HCT116 (cell line): ENCODE data around the gene THRB.

Experiments
- CTCF ChIP-seq, 3 experiments: fragments of 200-600 bp in 1 of 3; sonication (generic) in 1 of 3; IDR thresholded peaks in 2 of 3; conservative IDR thresholded peaks in 1 of 3; 2 replicates each; pipeline ENCODE4 v1.5.1; 2012 to 2017; ENCODE audit warnings: low read depth in 2 of 3, low read length in 2 of 3, antibody characterized with exemption in 1 of 3, borderline replicate concordance in 1 of 3, control low read depth in 1 of 3, mild to moderate bottlenecking in 1 of 3, mixed read lengths in 1 of 3, mixed run types in 1 of 3, moderate library complexity in 1 of 3; ENCODE audit not compliant: insufficient read depth in 1 of 3
- POLR2A ChIP-seq: IDR thresholded peaks from 2 replicates; pipeline ENCODE4 v1.7.0; 2011; ENCODE audit warnings: borderline replicate concordance; ENCODE audit not compliant: insufficient read depth, insufficient read length; ENCODE audit errors: extremely low read depth
- POLR2AphosphoS5 ChIP-seq: IDR thresholded peaks from 2 replicates; pipeline ENCODE4 v1.6.1; 2011; ENCODE audit warnings: mild to moderate bottlenecking, low read depth, low read length, moderate library complexity
- TCF7L2 ChIP-seq: IDR thresholded peaks from 2 replicates; pipeline ENCODE4 v1.7.0; 2011; ENCODE audit warnings: borderline replicate concordance, inconsistent platforms; ENCODE audit not compliant: insufficient read depth, insufficient read length; ENCODE audit errors: extremely low read depth
- ZNF274 ChIP-seq: fragments of 200-500 bp; sonication (Bioruptor generic); IDR thresholded peaks from 2 replicates; pipeline ENCODE4 v1.6.1; 2014; ENCODE audit warnings: mild to moderate bottlenecking, low read depth, low read length, inconsistent platforms

GRCh38 chr3:24244491-24244890, 250.2 kb downstream of the THRB start:
- no peak for TF ChIP-seq CTCF (IDR thresholded peaks at IDR 0.05 in 2 of 3, conservative IDR thresholded peaks at IDR 0.05 in 1 of 3; ENCODE audit: borderline replicate concordance in 1 of 3, insufficient read depth in 1 of 3, low read depth in 2 of 3, low read length in 2 of 3)
- no peak for TF ChIP-seq TCF7L2
- no peak for TF ChIP-seq POLR2A
- no peak for TF ChIP-seq POLR2AphosphoS5
- TF ChIP-seq ZNF274: no peak
